IPS DF 4.7 (cell line): ENCODE results near the gene CCDC14.
A peak's percentile ranks its signal among the peaks of the same experiment; 100 is the strongest.
"Not testable (repeated sequence)": the region's sequence is repeated elsewhere in the genome, so short reads cannot be mapped to it uniquely, and the experiment has no call there.

Experiments
- DNase-seq: peaks from one replicate; pipeline ENCODE4 v3.0.0-alpha.2; 2013; ENCODE audit warnings: low spot score; ENCODE audit errors: extremely low read depth

The CCDC14 gene

GRCh38 chr3:123960781-123961507, at the start of gene CCDC14:
TSS of gene CCDC14 (minus strand) at chr3:123961229. CDS start at chr3:123961173, 56 bp downstream.
- peak; percentile 87 for DNase-seq

- not testable (repeated sequence) for DNase-seq
These were observed 47.3 kb upstream of the CCDC14 start for GRCh38 chr3:124008321-124008720.

GRCh38 chr3:124007186-124007585, 46.2 kb upstream of the CCDC14 start:
- DNase-seq = no peak

- not testable (repeated sequence) for DNase-seq
These were observed 41.5 kb upstream of the CCDC14 start for GRCh38 chr3:124002405-124003079.

- not testable (repeated sequence) for DNase-seq
These were observed 40.3 kb upstream of the CCDC14 start for GRCh38 chr3:124001366-124001765.

- no peak for DNase-seq
These were observed 36.5 kb upstream of the CCDC14 start for GRCh38 chr3:123997543-123997942.

- DNase-seq = no peak
These were observed 32.8 kb upstream of the CCDC14 start for GRCh38 chr3:123993818-123994217.

GRCh38 chr3:123991730-123992588, 30.9 kb upstream of the CCDC14 start, which contains the start of gene ROPN1:
TSS of gene ROPN1 (minus strand) at chr3:123992124. CDS start at chr3:123980481, 11,643 bp downstream.
- DNase-seq = not testable (repeated sequence)

- no peak for DNase-seq
These were observed 25.4 kb upstream of the CCDC14 start for GRCh38 chr3:123986427-123986826.

- no peak for DNase-seq
These were observed 23.9 kb upstream of the CCDC14 start for GRCh38 chr3:123984957-123985356.

- no peak for DNase-seq
These were observed 23.3 kb upstream of the CCDC14 start for GRCh38 chr3:123984350-123984749.

GRCh38 chr3:123981317-123981716, 20.3 kb upstream of the CCDC14 start:
- not testable (repeated sequence) for DNase-seq

GRCh38 chr3:123980539-123980938, 19.5 kb upstream of the CCDC14 start:
- no peak for DNase-seq

- not testable (repeated sequence) for DNase-seq
These were observed 18.8 kb upstream of the CCDC14 start for GRCh38 chr3:123979525-123980501.

- DNase-seq = not testable (repeated sequence)
These were observed 15.9 kb upstream of the CCDC14 start for GRCh38 chr3:123976904-123977303.

GRCh38 chr3:123976181-123976898, 15.3 kb upstream of the CCDC14 start:
- DNase-seq = not testable (repeated sequence)

GRCh38 chr3:123975030-123975429, 14.0 kb upstream of the CCDC14 start:
- not testable (repeated sequence) for DNase-seq

- no peak for DNase-seq
These were observed 10.4 kb upstream of the CCDC14 start for GRCh38 chr3:123971406-123971805.

- not testable (repeated sequence) for DNase-seq
These were observed 6.2 kb upstream of the CCDC14 start for GRCh38 chr3:123967260-123967659.

GRCh38 chr3:123966799-123967198, 5.8 kb upstream of the CCDC14 start:
- DNase-seq = not testable (repeated sequence)
